Upper lobe of left lung (tissue), 6 donors: ENCODE results near the gene SIDT1. TPM values are rescaled to one million over a fixed set of nuclear protein-coding genes. Genes with fewer than 3 reads are reported as not detected.

Experiments
- ATAC-seq, 2 donors: fragments of 200-7000 bp; cut with Tn5 transposase; one replicate each; pipeline ENCODE4 v1.9.1; 2022; ENCODE audit warnings: mild to moderate bottlenecking in 2 of 2, moderate library complexity in 2 of 2; ENCODE audit not compliant: low FRiP score in 2 of 2
- DNase-seq, 2 donors: peaks; one replicate each; pipeline ENCODE4 v3.0.0-alpha.2; 2019 to 2020
- H3K27ac ChIP-seq, 4 donors: fragments of 200-600 bp; sonication (generic); one replicate each; pipeline ENCODE4 v1.5.1; 2016 to 2019
- H3K27me3 ChIP-seq, 4 donors: fragments of 200-600 bp; sonication (generic); one replicate each; pipeline ENCODE4 v1.5.1; 2017 to 2019
- H3K36me3 ChIP-seq, 4 donors: fragments of 200-600 bp; sonication (generic); one replicate each; pipeline ENCODE4 v1.5.1; 2016 to 2019
- H3K4me1 ChIP-seq, 4 donors: fragments of 200-600 bp; sonication (generic); one replicate each; pipeline ENCODE4 v1.5.1; 2018 to 2019
- H3K4me3 ChIP-seq, 4 donors: fragments of 200-600 bp; sonication (generic); one replicate each; pipeline ENCODE4 v1.5.1; 2017 to 2019; ENCODE audit warnings: mild to moderate bottlenecking in 2 of 4, moderate library complexity in 1 of 4
- H3K9me3 ChIP-seq, 4 donors: fragments of 200-600 bp; sonication (generic); one replicate each; pipeline ENCODE4 v1.5.1; 2018 to 2019
- EP300 ChIP-seq, 4 donors: sonication (generic); formaldehyde crosslinking; IDR thresholded peaks; one replicate each; pipeline ENCODE4 v1.5.1; 2017; ENCODE audit warnings: antibody characterized with exemption in 4 of 4, control low read depth in 2 of 4
- POLR2A ChIP-seq, 4 donors: fragments of 450-650 bp; IDR thresholded peaks; one replicate each; pipeline ENCODE4 v1.5.1; 2016 to 2017; ENCODE audit warnings: antibody characterized with exemption in 4 of 4, mild to moderate bottlenecking in 2 of 4
- POLR2AphosphoS5 ChIP-seq, 2 donors: sonication (generic); formaldehyde crosslinking; IDR thresholded peaks; one replicate each; pipeline ENCODE4 v1.5.1; 2017; ENCODE audit warnings: antibody characterized with exemption in 2 of 2
- WGBS, 2 donors: methylation state at CpG; one replicate each; pipeline ENCODE4 v1.1.5; 2017 to 2018; 5-methylcytosine and 5-hydroxymethylcytosine counted together
- total RNA-seq, 6 donors: library from RNA; depleted of rRNA in 4 of 6; stranded (reverse); fragments of >200 nt in 4 of 6; gene quantifications; one replicate each; pipeline versions ENCODE4 v1.1.0 to v1.2.1, GENCODE V29; 2016 to 2021
- TF ChIP-seq, protein P1 (sequence below), 6 experiments: fragments of 450-650 bp in 4 of 6; fragments of 200-600 bp in 2 of 6; sonication (generic) in 2 of 6; IDR thresholded peaks; one replicate each; pipeline ENCODE4 v1.5.1; 2016 to 2019; ENCODE audit warnings: antibody characterized with exemption in 6 of 6
- donor health status: DM: no; HTN: no; CAD: no; lungs with moderate emphysema.
- donor health status: DM: no; HTN: yes; CAD: no; lungs with severe emphysema.

Gene SIDT1
- total RNA-seq, 6 donors from 2014 or later: 2.6 to 37.5 (median 9.5) TPM

DNA sequence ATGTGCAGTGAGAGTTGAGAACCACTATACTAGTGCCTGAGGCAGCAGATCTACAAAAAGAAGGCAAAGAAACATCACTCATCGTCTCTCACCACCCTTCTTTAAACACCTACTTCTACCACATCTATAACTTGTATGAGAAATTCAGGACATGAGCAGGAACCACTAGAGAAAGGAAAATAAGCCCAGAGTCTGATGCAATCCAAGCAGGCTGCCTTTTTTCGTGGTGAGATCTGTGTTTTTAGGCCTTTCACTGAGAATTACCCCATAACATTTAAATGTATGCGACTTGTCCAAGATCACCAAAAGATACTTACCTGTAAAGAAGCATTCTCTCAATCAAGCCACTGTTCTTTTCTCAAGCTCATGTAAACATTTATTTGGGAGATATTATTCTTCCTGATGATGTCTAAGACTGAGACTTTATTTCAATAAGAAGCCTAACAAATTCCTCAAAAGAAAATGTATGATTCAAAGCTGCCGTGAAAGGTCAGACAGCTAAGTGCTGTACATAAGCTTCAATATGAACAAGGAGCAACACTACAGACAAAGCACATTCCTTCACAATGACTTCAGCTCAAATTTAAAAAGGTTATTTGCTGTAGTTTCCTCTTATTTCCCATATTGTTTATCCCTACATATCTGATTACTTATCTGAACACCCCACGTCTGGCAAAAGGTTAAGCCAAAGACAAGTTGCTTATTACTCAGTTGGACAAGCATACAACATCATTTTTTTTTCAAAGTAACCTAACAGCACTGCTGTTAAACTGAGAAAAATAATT is 33.9 kb upstream of the SIDT1 start:
- Histone ChIP-seq H3K27ac (no peak overlapping the region), H3K9me3 (no peaks in the 10 kb centered on the region), H3K4me3 (no peak overlapping the region), H3K27me3 (no peaks in the 10 kb centered on the region), H3K4me1 (no peaks in the 10 kb centered on the region), H3K36me3 (peaks cover 0 to 40% (median 9%) of the 10 kb centered on the region in 4 donors)
- 76% methylated on average over 5 of the region's 5 CpGs for WGBS, 2 donors
- DNase-seq (no peak), ATAC-seq (no peak)
- TF ChIP-seq POLR2AphosphoS5 (IDR thresholded peaks at IDR 0.05): no peak
- TF ChIP-seq POLR2A (IDR thresholded peaks at IDR 0.05): no peak
- TF ChIP-seq EP300 (IDR thresholded peaks at IDR 0.05): no peak
- TF ChIP-seq, protein P1, sequence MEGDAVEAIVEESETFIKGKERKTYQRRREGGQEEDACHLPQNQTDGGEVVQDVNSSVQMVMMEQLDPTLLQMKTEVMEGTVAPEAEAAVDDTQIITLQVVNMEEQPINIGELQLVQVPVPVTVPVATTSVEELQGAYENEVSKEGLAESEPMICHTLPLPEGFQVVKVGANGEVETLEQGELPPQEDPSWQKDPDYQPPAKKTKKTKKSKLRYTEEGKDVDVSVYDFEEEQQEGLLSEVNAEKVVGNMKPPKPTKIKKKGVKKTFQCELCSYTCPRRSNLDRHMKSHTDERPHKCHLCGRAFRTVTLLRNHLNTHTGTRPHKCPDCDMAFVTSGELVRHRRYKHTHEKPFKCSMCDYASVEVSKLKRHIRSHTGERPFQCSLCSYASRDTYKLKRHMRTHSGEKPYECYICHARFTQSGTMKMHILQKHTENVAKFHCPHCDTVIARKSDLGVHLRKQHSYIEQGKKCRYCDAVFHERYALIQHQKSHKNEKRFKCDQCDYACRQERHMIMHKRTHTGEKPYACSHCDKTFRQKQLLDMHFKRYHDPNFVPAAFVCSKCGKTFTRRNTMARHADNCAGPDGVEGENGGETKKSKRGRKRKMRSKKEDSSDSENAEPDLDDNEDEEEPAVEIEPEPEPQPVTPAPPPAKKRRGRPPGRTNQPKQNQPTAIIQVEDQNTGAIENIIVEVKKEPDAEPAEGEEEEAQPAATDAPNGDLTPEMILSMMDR (IDR thresholded peaks at IDR 0.05): no peak

DNA sequence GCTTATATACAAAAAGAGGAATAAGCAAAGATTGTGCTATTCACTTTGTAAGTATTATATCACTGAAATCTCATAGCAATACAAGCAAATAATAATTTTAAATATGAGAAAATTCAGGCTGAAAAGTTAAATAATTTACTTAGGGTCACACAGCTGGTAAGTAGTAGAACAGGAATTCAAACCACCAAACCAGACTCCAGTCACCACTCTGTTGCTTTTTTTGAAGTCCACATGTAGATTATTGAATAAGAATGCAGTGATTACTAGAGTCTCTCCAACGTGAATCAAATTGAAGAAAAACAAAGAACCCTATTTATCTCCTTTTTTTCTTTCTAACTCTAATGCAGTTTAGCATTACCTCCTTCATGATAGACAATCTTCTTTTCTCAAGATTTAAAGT is 33.3 kb upstream of the SIDT1 start:
- no peak for TF ChIP-seq POLR2AphosphoS5 (IDR thresholded peaks at IDR 0.05)
- no peak for TF ChIP-seq POLR2A (IDR thresholded peaks at IDR 0.05)
- TF ChIP-seq EP300 (IDR thresholded peaks at IDR 0.05): no peak
- TF ChIP-seq, protein P1 (IDR thresholded peaks at IDR 0.05): no peak
- no peak overlapping the region for H3K4me3 ChIP-seq
- H3K36me3 ChIP-seq: peaks cover 0 to 40% (median 9%) of the 10 kb centered on the region in 4 donors
- no peaks in the 10 kb centered on the region for H3K4me1 ChIP-seq
- H3K27me3 ChIP-seq: no peaks in the 10 kb centered on the region
- WGBS, 2 donors: 34 to 35% methylated on average over 1 of the region's 1 CpG
- ATAC-seq (no peak), DNase-seq (no peak)
- H3K9me3 ChIP-seq: no peaks in the 10 kb centered on the region
- H3K27ac ChIP-seq: no peak overlapping the region

DNA sequence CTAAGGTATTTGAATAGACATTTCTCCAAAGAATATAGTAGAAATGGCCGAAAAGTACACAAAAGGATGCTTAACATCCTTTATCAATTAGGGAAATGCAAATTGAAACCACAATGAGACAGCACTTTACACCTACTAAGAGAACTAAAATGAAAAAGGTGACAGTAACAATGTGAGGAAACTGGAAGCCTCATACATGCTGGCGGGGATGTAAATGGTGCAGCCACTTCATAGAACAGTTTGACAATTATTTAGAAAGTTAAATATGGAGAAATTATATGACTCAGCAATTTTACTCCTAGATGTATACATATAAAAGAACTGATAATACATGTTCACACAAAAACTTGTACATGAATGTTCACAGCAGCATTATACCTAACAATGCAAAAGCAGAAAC is 30.8 kb upstream of the SIDT1 start:
- Histone ChIP-seq H3K4me1 (no peaks in the 10 kb centered on the region), H3K36me3 (peaks cover 0 to 54% (median 13%) of the 10 kb centered on the region in 4 donors), H3K27me3 (no peaks in the 10 kb centered on the region), H3K27ac (no peak overlapping the region), H3K9me3 (no peaks in the 10 kb centered on the region), H3K4me3 (no peak overlapping the region)
- no peak for DNase-seq
- WGBS, 2 donors: 73 to 81% methylated on average over 2 of the region's 2 CpGs
- no peak for TF ChIP-seq POLR2AphosphoS5 (IDR thresholded peaks at IDR 0.05)
- no peak for TF ChIP-seq EP300 (IDR thresholded peaks at IDR 0.05)
- TF ChIP-seq, protein P1 (IDR thresholded peaks at IDR 0.05): no peak
- TF ChIP-seq POLR2A (IDR thresholded peaks at IDR 0.05): no peak
- ATAC-seq: no peak

DNA sequence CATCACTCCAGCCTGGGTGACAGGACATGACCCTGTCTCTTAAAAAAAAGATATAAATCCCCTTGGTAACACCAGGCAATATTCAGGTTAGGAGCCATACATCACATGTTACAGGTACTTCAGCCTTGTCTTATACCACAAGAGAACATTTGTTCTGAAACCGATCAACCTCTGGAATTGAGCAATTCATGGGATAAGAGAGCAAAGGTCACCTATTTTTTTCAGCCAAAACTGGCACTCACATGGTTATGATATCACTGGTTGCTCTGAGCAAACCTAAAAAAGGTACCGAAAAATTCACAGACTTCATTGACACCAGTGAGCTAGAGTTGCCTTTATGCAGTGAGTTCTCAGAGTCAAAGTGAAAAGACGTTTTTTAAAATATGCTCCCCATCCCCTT is 26.5 kb upstream of the SIDT1 start:
- Histone ChIP-seq H3K36me3 (peaks cover 0 to 24% (median 4%) of the 10 kb centered on the region in 4 donors), H3K27me3 (no peaks in the 10 kb centered on the region), H3K4me3 (no peak overlapping the region), H3K9me3 (no peaks in the 10 kb centered on the region), H3K4me1 (no peaks in the 10 kb centered on the region), H3K27ac (no peak overlapping the region)
- DNase-seq (no peak), ATAC-seq (no peak)
- WGBS, 2 donors: 89 to 93% methylated on average over 3 of the region's 3 CpGs
- TF ChIP-seq, protein P1 (IDR thresholded peaks at IDR 0.05): no peak
